OCI-LY3 (cell line): ENCODE data around the gene SLC12A1.

ENCODE experiments used
- H2AFZ ChIP-seq: fragments of 200-600, 300-600 bp; shearing (Covaris generic); 2 replicates; pipeline ENCODE4 v1.6.0; 2014; ENCODE audit warnings: antibody characterized with exemption, low read depth, low read length
- H3K27ac ChIP-seq: fragments of 200-600, 300-600 bp; sonication (generic); 2 replicates; pipeline ENCODE4 v1.5.1; 2014; ENCODE audit warnings: mild to moderate bottlenecking, low read length, moderate library complexity, mixed read lengths
- H3K27me3 ChIP-seq: fragments of 200-600, 300-600 bp; sonication (generic); 2 replicates; pipeline ENCODE4 v1.6.1; 2014; ENCODE audit warnings: low read depth, low read length, mixed read lengths
- H3K36me3 ChIP-seq: fragments of 200-600, 300-600 bp; sonication (generic); replicated peaks from 2 replicates; pipeline ENCODE3; 2014; ENCODE audit warnings: low read depth, low read length, mixed read lengths
- H3K4me1 ChIP-seq: fragments of 300-600, 200-600 bp; sonication (generic); 2 replicates; pipeline ENCODE4 v1.6.1; 2014; ENCODE audit warnings: low read length, mixed read lengths
- H3K4me2 ChIP-seq: fragments of 200-600, 300-600 bp; sonication (generic); 2 replicates; pipeline ENCODE4 v1.6.1; 2014; ENCODE audit warnings: low read length, mixed read lengths
- H3K4me3 ChIP-seq: fragments of 300-600, 200-600 bp; sonication (generic); 2 replicates; pipeline ENCODE4 v1.5.1; 2014; ENCODE audit warnings: antibody characterized with exemption, mild to moderate bottlenecking, low read length, moderate library complexity
- H3K79me2 ChIP-seq: fragments of 300-600, 200-600 bp; shearing (Covaris generic); 2 replicates; pipeline ENCODE4 v1.6.1; 2014; ENCODE audit warnings: mild to moderate bottlenecking, low read length, mixed read lengths
- H3K9ac ChIP-seq: fragments of 300-600, 200-600 bp; shearing (Covaris generic); 2 replicates; pipeline ENCODE4 v1.6.0; 2014; ENCODE audit warnings: mild to moderate bottlenecking, low read length, moderate library complexity
- H3K9me3 ChIP-seq: fragments of 200-600, 300-600 bp; shearing (Covaris generic); 2 replicates; pipeline ENCODE4 v1.6.1; 2014; ENCODE audit warnings: low read length, mixed read lengths; ENCODE audit not compliant: insufficient read depth
- H4K20me1 ChIP-seq: fragments of 200-600, 300-600 bp; sonication (generic); 2 replicates; pipeline ENCODE4 v1.6.1; 2016; ENCODE audit warnings: low read length, mixed read lengths; ENCODE audit not compliant: insufficient read depth
- EZH2phosphoT487 ChIP-seq: fragments of 200-600 bp; shearing (Covaris generic); IDR thresholded peaks from 2 replicates; pipeline ENCODE4 v1.6.1; 2018; ENCODE audit warnings: antibody characterized with exemption, mixed run types, low read depth
- TF ChIP-seq, protein P1 (sequence below): fragments of 200-600, 300-600 bp; sonication (generic); IDR thresholded peaks from 2 replicates; pipeline ENCODE4 v1.5.1; 2014; ENCODE audit warnings: antibody characterized with exemption, low read length, low read depth

SLC12A1 gene

DNA sequence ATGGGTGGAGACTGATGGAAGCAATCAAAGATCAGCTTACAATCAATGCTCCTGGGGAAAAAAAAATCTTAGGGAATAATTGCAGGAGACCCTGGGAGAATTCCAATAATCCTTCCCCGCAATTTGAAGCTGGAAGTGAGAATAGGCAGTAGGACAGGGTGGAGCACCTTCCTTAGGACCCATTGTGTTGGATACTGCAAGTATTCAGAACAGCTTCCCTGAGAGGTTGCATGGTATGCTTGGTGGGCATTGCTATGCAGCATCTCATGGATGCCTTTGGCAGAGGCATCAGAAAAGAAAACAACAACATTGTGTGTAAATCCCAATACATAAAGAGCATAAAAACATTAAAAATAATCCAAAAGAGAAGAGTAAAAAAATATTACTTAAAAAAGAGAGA lies 100.5 kb downstream of the SLC12A1 start:
- Histone ChIP-seq H2AFZ (no peak overlapping the region), H3K4me3 (no peak overlapping the region), H3K27ac (no peak overlapping the region), H3K4me1 (no peaks in the 10 kb centered on the region), H3K36me3 (no peaks in the 10 kb centered on the region), H3K79me2 (no peaks in the 10 kb centered on the region), H3K4me2 (no peak overlapping the region), H4K20me1 (no peaks in the 10 kb centered on the region), H3K9me3 (no peaks in the 10 kb centered on the region), H3K27me3 (0 out of 2 replicates have a peak, but pooled peaks cover 5% of the 10 kb centered on the region), H3K9ac (no peak overlapping the region)
- TF ChIP-seq, protein P1, sequence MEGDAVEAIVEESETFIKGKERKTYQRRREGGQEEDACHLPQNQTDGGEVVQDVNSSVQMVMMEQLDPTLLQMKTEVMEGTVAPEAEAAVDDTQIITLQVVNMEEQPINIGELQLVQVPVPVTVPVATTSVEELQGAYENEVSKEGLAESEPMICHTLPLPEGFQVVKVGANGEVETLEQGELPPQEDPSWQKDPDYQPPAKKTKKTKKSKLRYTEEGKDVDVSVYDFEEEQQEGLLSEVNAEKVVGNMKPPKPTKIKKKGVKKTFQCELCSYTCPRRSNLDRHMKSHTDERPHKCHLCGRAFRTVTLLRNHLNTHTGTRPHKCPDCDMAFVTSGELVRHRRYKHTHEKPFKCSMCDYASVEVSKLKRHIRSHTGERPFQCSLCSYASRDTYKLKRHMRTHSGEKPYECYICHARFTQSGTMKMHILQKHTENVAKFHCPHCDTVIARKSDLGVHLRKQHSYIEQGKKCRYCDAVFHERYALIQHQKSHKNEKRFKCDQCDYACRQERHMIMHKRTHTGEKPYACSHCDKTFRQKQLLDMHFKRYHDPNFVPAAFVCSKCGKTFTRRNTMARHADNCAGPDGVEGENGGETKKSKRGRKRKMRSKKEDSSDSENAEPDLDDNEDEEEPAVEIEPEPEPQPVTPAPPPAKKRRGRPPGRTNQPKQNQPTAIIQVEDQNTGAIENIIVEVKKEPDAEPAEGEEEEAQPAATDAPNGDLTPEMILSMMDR = no peak
- no peak for TF ChIP-seq EZH2phosphoT487

DNA sequence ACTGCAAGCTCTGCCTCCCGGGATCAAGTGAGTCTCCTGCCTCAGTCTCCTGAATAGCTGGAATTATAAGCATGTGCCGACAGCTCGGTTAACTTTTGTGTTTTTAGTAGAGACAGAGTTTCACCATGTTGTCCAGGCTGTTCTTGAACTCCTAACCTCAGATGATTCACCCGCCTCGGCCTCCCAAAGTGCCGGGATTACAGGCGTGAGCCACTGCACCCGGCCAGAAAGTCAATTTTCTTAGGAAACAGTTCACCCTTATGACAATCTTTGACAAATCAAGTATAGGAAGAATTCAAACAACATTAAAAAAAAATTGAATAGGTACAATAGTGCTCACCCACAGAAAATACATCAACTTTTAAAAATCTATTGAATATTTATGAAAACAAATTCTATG lies 101.5 kb downstream of the SLC12A1 start:
- Histone ChIP-seq H3K27ac (no peak overlapping the region), H3K79me2 (no peaks in the 10 kb centered on the region), H2AFZ (no peak overlapping the region), H3K4me1 (no peaks in the 10 kb centered on the region), H3K9ac (no peak overlapping the region), H4K20me1 (no peaks in the 10 kb centered on the region), H3K27me3 (0 out of 2 replicates have a peak, but pooled peaks cover 5% of the 10 kb centered on the region), H3K9me3 (no peaks in the 10 kb centered on the region), H3K4me2 (no peak overlapping the region), H3K36me3 (no peaks in the 10 kb centered on the region), H3K4me3 (no peak overlapping the region)
- TF ChIP-seq, protein P1 = no peak
- no peak for TF ChIP-seq EZH2phosphoT487

DNA sequence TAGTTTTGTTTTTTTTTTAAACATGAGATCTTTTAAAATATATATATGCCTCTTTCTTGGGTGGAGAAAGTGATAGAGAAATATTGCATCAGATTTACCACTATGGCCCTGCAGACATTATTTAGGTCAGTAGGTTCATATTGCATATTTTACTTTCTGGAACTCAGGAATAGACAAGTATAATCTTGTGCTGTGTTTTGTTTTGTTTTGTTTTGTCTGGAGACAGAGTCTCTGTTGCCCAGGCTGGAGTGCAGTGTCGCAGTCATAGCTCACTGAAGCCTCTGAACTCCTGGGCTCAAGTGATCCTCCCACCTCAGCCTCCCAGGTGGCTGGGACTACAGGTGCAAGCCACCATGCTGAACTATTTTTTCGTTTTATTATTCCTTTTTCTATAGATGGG lies 103.6 kb downstream of the SLC12A1 start:
- no peaks in the 10 kb centered on the region for H3K36me3 ChIP-seq
- TF ChIP-seq, protein P1 = no peak
- TF ChIP-seq EZH2phosphoT487 = no peak
- no peaks in the 10 kb centered on the region for H3K79me2 ChIP-seq
- no peak overlapping the region for H3K4me3 ChIP-seq
- H3K9ac ChIP-seq = no peak overlapping the region
- H3K27me3 ChIP-seq = 0 out of 2 replicates have a peak, but pooled peaks cover 5% of the 10 kb centered on the region
- H4K20me1 ChIP-seq = no peaks in the 10 kb centered on the region
- no peaks in the 10 kb centered on the region for H3K9me3 ChIP-seq
- no peak overlapping the region for H3K4me2 ChIP-seq
- H3K27ac ChIP-seq = no peak overlapping the region
- H3K4me1 ChIP-seq = no peaks in the 10 kb centered on the region
- H2AFZ ChIP-seq = no peak overlapping the region

DNA sequence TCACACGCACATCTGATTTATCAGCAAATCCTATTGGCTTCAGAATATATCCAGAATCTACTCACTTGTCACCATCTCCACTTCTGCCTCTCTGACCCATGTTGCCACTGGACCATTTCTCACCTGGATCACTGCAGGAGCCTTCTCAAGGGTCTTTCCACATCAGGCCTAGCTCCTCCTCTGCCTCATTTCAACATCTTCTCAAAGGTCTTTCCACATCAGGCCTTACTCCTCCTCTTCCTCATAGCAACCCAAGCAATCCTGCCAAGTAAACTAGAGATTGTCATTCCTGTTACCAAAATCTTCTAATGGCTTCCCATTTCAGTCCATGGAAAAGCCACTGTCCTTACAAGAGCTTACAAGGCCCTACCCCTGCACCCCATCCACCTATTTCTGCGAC lies 107.1 kb downstream of the SLC12A1 start:
- H3K4me3 ChIP-seq = no peak overlapping the region
- 0 out of 2 replicates have a peak, but pooled peaks cover 3% of the 10 kb centered on the region for H3K27me3 ChIP-seq
- no peaks in the 10 kb centered on the region for H3K79me2 ChIP-seq
- H3K36me3 ChIP-seq = no peaks in the 10 kb centered on the region
- no peak overlapping the region for H3K9ac ChIP-seq
- no peaks in the 10 kb centered on the region for H4K20me1 ChIP-seq
- H2AFZ ChIP-seq = no peak overlapping the region
- TF ChIP-seq EZH2phosphoT487 = no peak
- TF ChIP-seq, protein P1 = no peak
- no peaks in the 10 kb centered on the region for H3K4me1 ChIP-seq
- no peak overlapping the region for H3K4me2 ChIP-seq
- H3K9me3 ChIP-seq = no peaks in the 10 kb centered on the region
- H3K27ac ChIP-seq = no peak overlapping the region
